ENCODE results near the gene KIT.

Gene KIT

GRCh38 chr4:54730581-54730980 is 72.8 kb downstream of the KIT start:
- Histone ChIP-seq H3K27me3 (ENCODE audit: low read depth, low read length) (no peaks in the 10 kb centered on the region), H3K36me3 (ENCODE audit: control insufficient read depth in 1 of 2, insufficient read depth in 2 of 2, low read length in 2 of 2) (no peaks in the 10 kb centered on the region), H3K9me3 (ENCODE audit: control insufficient read depth in 1 of 2, low read length in 2 of 2) (no peaks in the 10 kb centered on the region), H3K4me3 (ENCODE audit: low read depth in 1 of 2, low read length in 2 of 2) (no peak overlapping the region), H3K4me1 (ENCODE audit: control insufficient read depth in 1 of 2, insufficient read depth in 2 of 2, low read length in 2 of 2) (no peaks in the 10 kb centered on the region), H3K27ac (ENCODE audit: low read length) (no peak overlapping the region)

- no peaks in the 10 kb centered on the region for H3K9me3 ChIP-seq (ENCODE audit: control insufficient read depth in 1 of 2, low read length in 2 of 2)
- no peaks in the 10 kb centered on the region for H3K4me1 ChIP-seq (ENCODE audit: control insufficient read depth in 1 of 2, insufficient read depth in 2 of 2, low read length in 2 of 2)
- H3K27ac ChIP-seq (ENCODE audit: low read length) = no peak overlapping the region
- no peaks in the 10 kb centered on the region for H3K36me3 ChIP-seq (ENCODE audit: control insufficient read depth in 1 of 2, insufficient read depth in 2 of 2, low read length in 2 of 2)
- no peaks in the 10 kb centered on the region for H3K27me3 ChIP-seq (ENCODE audit: low read depth, low read length)
- no peak overlapping the region for H3K4me3 ChIP-seq (ENCODE audit: low read depth in 1 of 2, low read length in 2 of 2)
These were observed 73.8 kb downstream of the KIT start for GRCh38 chr4:54731552-54731951.

- Histone ChIP-seq H3K4me1 (ENCODE audit: control insufficient read depth in 1 of 2, insufficient read depth in 2 of 2, low read length in 2 of 2) (no peaks in the 10 kb centered on the region), H3K36me3 (ENCODE audit: control insufficient read depth in 1 of 2, insufficient read depth in 2 of 2, low read length in 2 of 2) (no peaks in the 10 kb centered on the region), H3K27ac (ENCODE audit: low read length) (no peak overlapping the region), H3K27me3 (ENCODE audit: low read depth, low read length) (no peaks in the 10 kb centered on the region), H3K9me3 (ENCODE audit: control insufficient read depth in 1 of 2, low read length in 2 of 2) (no peaks in the 10 kb centered on the region), H3K4me3 (ENCODE audit: low read depth in 1 of 2, low read length in 2 of 2) (no peak overlapping the region)
These were observed 74.2 kb downstream of the KIT start for GRCh38 chr4:54731976-54732375.

- no peaks in the 10 kb centered on the region for H3K9me3 ChIP-seq (ENCODE audit: control insufficient read depth in 1 of 2, low read length in 2 of 2)
- H3K4me3 ChIP-seq (ENCODE audit: low read depth in 1 of 2, low read length in 2 of 2) = no peak overlapping the region
- H3K36me3 ChIP-seq (ENCODE audit: control insufficient read depth in 1 of 2, insufficient read depth in 2 of 2, low read length in 2 of 2) = no peaks in the 10 kb centered on the region
- H3K27me3 ChIP-seq (ENCODE audit: low read depth, low read length) = no peaks in the 10 kb centered on the region
- H3K4me1 ChIP-seq (ENCODE audit: control insufficient read depth in 1 of 2, insufficient read depth in 2 of 2, low read length in 2 of 2) = no peaks in the 10 kb centered on the region
- H3K27ac ChIP-seq (ENCODE audit: low read length) = no peak overlapping the region
These were observed 79.7 kb downstream of the KIT start for GRCh38 chr4:54737421-54737820.

GRCh38 chr4:54741202-54741601 is 83.4 kb downstream of the KIT start:
- H3K4me3 ChIP-seq (ENCODE audit: low read depth in 1 of 2, low read length in 2 of 2) = no peak overlapping the region
- no peaks in the 10 kb centered on the region for H3K9me3 ChIP-seq (ENCODE audit: control insufficient read depth in 1 of 2, low read length in 2 of 2)
- no peaks in the 10 kb centered on the region for H3K4me1 ChIP-seq (ENCODE audit: control insufficient read depth in 1 of 2, insufficient read depth in 2 of 2, low read length in 2 of 2)
- H3K27ac ChIP-seq (ENCODE audit: low read length) = no peak overlapping the region
- H3K36me3 ChIP-seq (ENCODE audit: control insufficient read depth in 1 of 2, insufficient read depth in 2 of 2, low read length in 2 of 2) = no peaks in the 10 kb centered on the region
- H3K27me3 ChIP-seq (ENCODE audit: low read depth, low read length) = no peaks in the 10 kb centered on the region

GRCh38 chr4:54742636-54743399 is 85.1 kb downstream of the KIT start:
- H3K27ac ChIP-seq (ENCODE audit: low read length) = no peak overlapping the region
- H3K27me3 ChIP-seq (ENCODE audit: low read depth, low read length) = no peaks in the 10 kb centered on the region
- H3K36me3 ChIP-seq (ENCODE audit: control insufficient read depth in 1 of 2, insufficient read depth in 2 of 2, low read length in 2 of 2) = no peaks in the 10 kb centered on the region
- H3K9me3 ChIP-seq (ENCODE audit: control insufficient read depth in 1 of 2, low read length in 2 of 2) = peaks cover 0 to 3% of the 10 kb centered on the region in 2 donors
- no peaks in the 10 kb centered on the region for H3K4me1 ChIP-seq (ENCODE audit: control insufficient read depth in 1 of 2, insufficient read depth in 2 of 2, low read length in 2 of 2)
- no peak overlapping the region for H3K4me3 ChIP-seq (ENCODE audit: low read depth in 1 of 2, low read length in 2 of 2)

GRCh38 chr4:54743562-54743961 is 85.8 kb downstream of the KIT start:
- Histone ChIP-seq H3K27ac (ENCODE audit: low read length) (no peak overlapping the region), H3K36me3 (ENCODE audit: control insufficient read depth in 1 of 2, insufficient read depth in 2 of 2, low read length in 2 of 2) (no peaks in the 10 kb centered on the region), H3K27me3 (ENCODE audit: low read depth, low read length) (no peaks in the 10 kb centered on the region), H3K4me3 (ENCODE audit: low read depth in 1 of 2, low read length in 2 of 2) (no peak overlapping the region), H3K9me3 (ENCODE audit: control insufficient read depth in 1 of 2, low read length in 2 of 2) (peaks cover 0 to 3% of the 10 kb centered on the region in 2 donors), H3K4me1 (ENCODE audit: control insufficient read depth in 1 of 2, insufficient read depth in 2 of 2, low read length in 2 of 2) (no peaks in the 10 kb centered on the region)

- Histone ChIP-seq H3K27ac (ENCODE audit: low read length) (no peak overlapping the region), H3K36me3 (ENCODE audit: control insufficient read depth in 1 of 2, insufficient read depth in 2 of 2, low read length in 2 of 2) (no peaks in the 10 kb centered on the region), H3K27me3 (ENCODE audit: low read depth, low read length) (no peaks in the 10 kb centered on the region), H3K9me3 (ENCODE audit: control insufficient read depth in 1 of 2, low read length in 2 of 2) (peaks cover 0 to 3% of the 10 kb centered on the region in 2 donors), H3K4me1 (ENCODE audit: control insufficient read depth in 1 of 2, insufficient read depth in 2 of 2, low read length in 2 of 2) (no peaks in the 10 kb centered on the region), H3K4me3 (ENCODE audit: low read depth in 1 of 2, low read length in 2 of 2) (no peak overlapping the region)
These were observed 86.7 kb downstream of the KIT start for GRCh38 chr4:54744487-54744886.

- H3K4me1 ChIP-seq (ENCODE audit: control insufficient read depth in 1 of 2, insufficient read depth in 2 of 2, low read length in 2 of 2) = no peaks in the 10 kb centered on the region
- H3K27ac ChIP-seq (ENCODE audit: low read length) = no peak overlapping the region
- H3K9me3 ChIP-seq (ENCODE audit: control insufficient read depth in 1 of 2, low read length in 2 of 2) = peaks cover 0 to 3% of the 10 kb centered on the region in 2 donors
- no peak overlapping the region for H3K4me3 ChIP-seq (ENCODE audit: low read depth in 1 of 2, low read length in 2 of 2)
- no peaks in the 10 kb centered on the region for H3K27me3 ChIP-seq (ENCODE audit: low read depth, low read length)
- H3K36me3 ChIP-seq (ENCODE audit: control insufficient read depth in 1 of 2, insufficient read depth in 2 of 2, low read length in 2 of 2) = no peaks in the 10 kb centered on the region
These were observed 87.4 kb downstream of the KIT start for GRCh38 chr4:54745031-54745770.

GRCh38 chr4:54746218-54746617 is 88.5 kb downstream of the KIT start:
- peaks cover 0 to 3% of the 10 kb centered on the region in 2 donors for H3K9me3 ChIP-seq (ENCODE audit: control insufficient read depth in 1 of 2, low read length in 2 of 2)
- no peaks in the 10 kb centered on the region for H3K4me1 ChIP-seq (ENCODE audit: control insufficient read depth in 1 of 2, insufficient read depth in 2 of 2, low read length in 2 of 2)
- H3K36me3 ChIP-seq (ENCODE audit: control insufficient read depth in 1 of 2, insufficient read depth in 2 of 2, low read length in 2 of 2) = no peaks in the 10 kb centered on the region
- H3K4me3 ChIP-seq (ENCODE audit: low read depth in 1 of 2, low read length in 2 of 2) = no peak overlapping the region
- H3K27me3 ChIP-seq (ENCODE audit: low read depth, low read length) = no peaks in the 10 kb centered on the region
- no peak overlapping the region for H3K27ac ChIP-seq (ENCODE audit: low read length)

GRCh38 chr4:54750341-54750740 is 92.6 kb downstream of the KIT start:
- H3K36me3 ChIP-seq (ENCODE audit: control insufficient read depth in 1 of 2, insufficient read depth in 2 of 2, low read length in 2 of 2) = no peaks in the 10 kb centered on the region
- no peak overlapping the region for H3K27ac ChIP-seq (ENCODE audit: low read length)
- peaks cover 0 to 3% of the 10 kb centered on the region in 2 donors for H3K9me3 ChIP-seq (ENCODE audit: control insufficient read depth in 1 of 2, low read length in 2 of 2)
- H3K4me1 ChIP-seq (ENCODE audit: control insufficient read depth in 1 of 2, insufficient read depth in 2 of 2, low read length in 2 of 2) = no peaks in the 10 kb centered on the region
- H3K4me3 ChIP-seq (ENCODE audit: low read depth in 1 of 2, low read length in 2 of 2) = no peak overlapping the region
- H3K27me3 ChIP-seq (ENCODE audit: low read depth, low read length) = no peaks in the 10 kb centered on the region

Measured in muscle layer of duodenum (tissue), 2 donors.